Stimulated activated CD8-positive, alpha-beta memory T cell treated with anti-CD3 and anti-CD28 coated beads, Interleukin-4, amount 100 ng/mL, for 24 hours (primary cell): ENCODE data around the gene AAR2.

Experiments used
- DNase-seq: peaks from one replicate; pipeline ENCODE4 v3.0.0-alpha.2; 2020; ENCODE audit warnings: low read depth

Gene AAR2

DNA sequence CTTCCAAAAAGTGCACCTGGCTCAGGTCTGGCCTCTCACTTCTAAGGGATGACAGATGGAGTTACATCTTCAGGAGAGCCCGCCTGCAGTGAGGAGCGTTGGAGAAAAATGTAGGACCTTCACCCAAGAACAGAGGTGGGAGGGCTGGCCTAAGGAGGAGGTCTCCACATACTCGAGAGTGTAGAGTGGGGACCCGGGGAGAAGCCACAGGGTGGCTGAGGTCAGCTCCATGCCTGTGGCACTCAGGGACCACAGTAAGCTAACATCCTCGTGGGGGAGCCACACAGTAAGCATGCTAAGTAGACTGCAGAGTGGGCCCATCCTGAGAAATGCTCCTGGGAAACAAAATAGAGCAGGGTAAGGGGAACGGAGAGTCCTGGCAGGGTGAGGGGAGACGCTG is 24.0 kb downstream of the AAR2 start:
- DNase-seq = no peak

GRCh38 chr20:36261389-36262105 is 25.3 kb downstream of the AAR2 start:
- DNase-seq = no peak

- DNase-seq = no peak
Observed at GRCh38 chr20:36262440-36262839, 26.2 kb downstream of the AAR2 start.

GRCh38 chr20:36264426-36265246 is 28.4 kb downstream of the AAR2 start:
- no peak for DNase-seq

DNA sequence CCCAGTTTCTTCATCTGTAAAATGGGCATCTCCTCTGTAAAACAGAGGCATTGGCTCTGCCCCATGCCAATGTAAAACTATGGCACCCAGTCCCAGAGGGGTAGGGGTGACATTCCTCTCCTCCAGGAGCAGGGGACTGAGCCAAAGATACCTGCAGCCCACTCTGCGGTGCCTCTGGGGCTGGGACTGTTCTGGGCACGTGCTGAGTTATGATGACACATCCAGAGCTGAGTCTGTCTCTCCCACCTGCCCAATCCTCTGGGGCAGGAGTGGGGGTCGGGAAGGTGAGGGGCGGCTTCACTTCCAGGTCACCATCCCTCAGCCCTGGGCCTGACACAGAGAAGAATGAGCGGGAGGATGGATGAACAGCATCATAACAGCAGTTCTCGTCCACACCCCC is 29.9 kb downstream of the AAR2 start:
- no peak for DNase-seq

DNA sequence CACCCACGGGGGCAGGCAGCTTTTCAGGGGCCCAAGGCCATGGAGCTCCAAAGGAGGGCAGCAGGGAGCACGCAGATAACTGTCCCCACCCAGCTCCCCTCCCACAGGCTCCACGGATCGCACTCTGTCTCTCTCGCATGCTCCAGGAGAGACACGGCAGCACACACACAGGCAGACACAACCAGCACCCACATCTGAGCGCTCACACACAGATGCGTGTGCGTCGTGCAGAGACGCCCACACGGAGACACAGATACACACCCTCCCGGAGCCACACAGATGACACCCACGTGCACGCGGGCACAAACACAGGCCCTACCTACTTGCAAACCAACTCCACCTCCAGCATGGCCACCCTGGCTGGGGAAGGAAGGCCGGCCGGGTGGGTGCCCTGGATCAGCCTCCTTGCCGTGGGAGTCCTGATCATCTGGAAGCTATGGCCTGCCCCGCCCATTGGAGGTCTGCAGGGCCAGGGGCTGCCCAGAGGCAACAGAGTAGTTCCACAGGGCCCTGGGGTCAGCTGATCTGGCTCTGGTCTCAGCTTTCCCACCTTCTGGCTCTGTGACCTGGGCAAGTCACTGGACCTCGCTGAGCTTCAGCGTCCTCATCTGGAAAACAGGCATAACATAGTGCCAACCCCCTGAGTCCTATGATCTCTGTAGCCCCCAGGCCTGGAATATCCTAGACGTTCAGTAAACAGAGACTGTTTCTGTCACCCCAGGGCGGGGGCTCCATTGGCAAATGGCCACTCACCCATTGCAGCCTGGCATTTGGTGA is 31.5 kb downstream of the AAR2 start:
- DNase-seq = no peak

GRCh38 chr20:36268440-36269342 is 32.4 kb downstream of the AAR2 start:
- DNase-seq = no peak

- no peak for DNase-seq
Observed at GRCh38 chr20:36269507-36269906, 33.2 kb downstream of the AAR2 start.

GRCh38 chr20:36270744-36271638 is 34.7 kb downstream of the AAR2 start:
- no peak for DNase-seq

- no peak for DNase-seq
Observed at GRCh38 chr20:36271639-36272546, 35.6 kb downstream of the AAR2 start.

GRCh38 chr20:36272547-36273220 is 36.4 kb downstream of the AAR2 start:
- no peak for DNase-seq

DNA sequence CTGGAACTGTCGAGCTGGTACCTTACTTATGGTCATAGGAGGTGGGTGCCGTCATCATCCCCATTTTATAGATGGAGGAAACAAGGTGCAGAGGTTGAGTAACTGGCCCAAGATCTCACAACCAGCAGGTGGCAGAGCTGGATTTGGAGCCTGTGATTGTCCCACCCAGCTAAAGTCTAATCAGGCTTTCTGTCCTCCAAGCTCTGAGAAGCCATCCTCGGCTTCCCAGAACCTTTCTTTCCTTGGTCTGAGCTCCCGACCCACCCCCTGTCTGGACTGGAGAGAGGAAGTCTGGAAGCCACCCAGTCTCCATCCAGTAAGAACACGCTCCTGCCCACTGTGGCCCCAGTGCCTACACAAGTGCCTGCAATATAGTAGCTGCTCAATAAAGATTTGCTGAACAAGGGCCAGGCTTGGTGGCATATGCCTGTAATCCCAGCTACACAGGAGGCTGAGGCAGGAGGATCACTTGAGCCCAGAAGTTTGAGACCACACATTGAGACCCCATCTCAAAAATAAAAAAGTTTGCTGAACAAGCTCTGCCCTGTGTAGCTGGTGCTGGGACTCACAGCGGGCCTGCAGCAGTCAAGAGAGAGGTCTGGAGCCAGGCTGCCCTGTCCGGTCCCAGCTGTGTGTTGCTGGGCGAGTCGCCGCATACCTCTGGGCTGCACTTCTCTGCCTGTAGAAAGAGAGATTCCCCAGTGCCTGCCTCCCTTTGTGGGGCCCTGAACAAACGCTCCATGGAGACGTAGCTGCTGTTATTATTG is 37.3 kb downstream of the AAR2 start:
- DNase-seq = no peak

- no peak for DNase-seq
Observed at GRCh38 chr20:36274181-36274841, 38.0 kb downstream of the AAR2 start.

GRCh38 chr20:36275011-36275410 is 38.7 kb downstream of the AAR2 start:
- no peak for DNase-seq

DNA sequence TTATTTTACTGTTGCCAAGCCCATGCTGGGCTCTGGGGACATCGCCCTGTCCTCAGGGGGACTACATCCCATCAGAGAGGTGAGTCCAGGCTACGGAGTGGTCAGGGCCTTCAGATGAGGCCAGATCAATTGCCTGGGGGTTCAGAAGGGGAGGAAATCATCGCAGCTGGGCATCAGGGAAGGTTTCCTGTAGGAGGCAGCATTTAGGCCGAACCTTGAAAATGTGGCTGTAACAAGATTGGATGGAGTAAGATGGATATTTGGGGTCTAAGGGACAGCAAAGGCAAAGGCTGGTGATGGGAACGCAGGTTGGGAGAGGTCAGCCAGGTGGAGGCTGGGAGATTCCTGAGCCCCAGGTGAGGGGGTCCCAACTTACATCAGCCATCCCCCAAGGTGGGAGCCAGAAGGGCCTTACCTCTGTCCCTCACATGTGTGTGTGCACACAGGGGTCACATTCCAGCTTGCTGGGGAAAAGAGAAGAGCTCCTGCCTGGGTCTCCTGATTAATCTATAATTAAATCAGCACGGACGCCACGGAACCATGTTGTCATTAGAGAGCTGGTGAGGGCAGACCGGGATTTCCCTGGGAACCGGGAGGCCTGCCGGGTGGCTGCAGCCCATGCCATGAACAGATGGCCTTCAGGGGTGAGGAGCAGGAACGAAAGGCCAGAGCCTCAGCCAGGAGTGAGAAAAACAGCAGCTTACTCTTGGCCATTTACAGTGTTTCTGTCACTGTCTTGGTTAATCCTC is 39.3 kb downstream of the AAR2 start:
- no peak for DNase-seq

GRCh38 chr20:36277546-36277945 is 41.3 kb downstream of the AAR2 start:
- DNase-seq = no peak

- DNase-seq = no peak
Observed at GRCh38 chr20:36279362-36279761, 43.1 kb downstream of the AAR2 start.
